HCT116 (cell line): Measurements from ENCODE around the gene LRRC46. TPM values are rescaled to one million over a fixed set of nuclear protein-coding genes. Genes with fewer than 3 reads are reported as not detected.

ENCODE experiments used
- ATAC-seq: fragments of 200-7000 bp; cut with Tn5 transposase; 2 replicates; pipeline ENCODE4 v1.9.1; 2020; ENCODE audit warnings: mild to moderate bottlenecking, moderate library complexity
- BruUV-seq: library from RNA; stranded (reverse); fragments of 400-500 nt; replicated peaks from 2 replicates; lab custom pipeline; 2021; lab: Mats Ljungman, UMichigan
- CTCF ChIA-PET: fragments of 300-600 bp; sonication (Branson Sonifier 250); formaldehyde crosslinking; loops from one replicate; lab custom pipeline; 2021; ENCODE audit warnings: antibody characterized with exemption; lab: Charles Lee
- POLR2A ChIA-PET: fragments of 300-600, 350-600 bp; sonication (Branson Sonifier 250); formaldehyde crosslinking; loops from one replicate; lab custom pipeline; 2021; ENCODE audit warnings: antibody characterized with exemption; lab: Charles Lee
- RAD21 ChIA-PET, 2 experiments: fragments of 300-600 bp; sonication (Branson Sonifier 250); formaldehyde crosslinking; loops; one replicate each; lab custom pipeline; 2023; ENCODE audit warnings: low total read pairs in 2 of 2; ENCODE audit not compliant: uncharacterized antibody in 2 of 2, unreplicated experiment in 2 of 2, low non-redundant PET in 1 of 2; lab: Charles Lee
- DNase-seq: peaks from one replicate; pipeline ENCODE4 v3.0.0-alpha.2; 2010; ENCODE audit warnings: low read depth, low spot score
- H2AFZ ChIP-seq: fragments of 200-600 bp; shearing (Covaris generic), sonication (generic); 2 replicates; pipeline ENCODE4 v1.6.1; 2017; ENCODE audit warnings: low read depth, mixed run types, mixed read lengths, antibody characterized with exemption, low read length; ENCODE audit not compliant: poor library complexity, severe bottlenecking
- H3K27ac ChIP-seq: 2 replicates; pipeline ENCODE4 v1.5.1; 2012; ENCODE audit warnings: low read depth, low read length
- H3K27me3 ChIP-seq: fragments of 200-600 bp; sonication (generic); 2 replicates; pipeline ENCODE4 v1.6.1; 2016; ENCODE audit warnings: mixed run types, low read length, mixed read lengths; ENCODE audit not compliant: insufficient read depth
- H3K36me3 ChIP-seq, 2 experiments: fragments of 200-500 bp in 1 of 2; fragments of 200-600 bp in 1 of 2; sonication (Bioruptor generic) in 1 of 2; sonication (generic) in 1 of 2; 2 replicates each; pipeline versions ENCODE4 v1.5.1 to v1.6.1; 2014 to 2016; ENCODE audit warnings: low read length in 2 of 2, inconsistent platforms in 1 of 2, mixed read lengths in 1 of 2, mixed run types in 1 of 2; ENCODE audit not compliant: insufficient read depth in 2 of 2, control insufficient read depth in 1 of 2
- H3K4me1 ChIP-seq, 2 experiments: fragments of 200-600 bp in 1 of 2; sonication (generic) in 1 of 2; 2 replicates each; pipeline versions ENCODE4 v1.5.1 to v1.6.1; 2012 to 2017; ENCODE audit warnings: low read length in 2 of 2, inconsistent platforms in 1 of 2, mild to moderate bottlenecking in 1 of 2, mixed read lengths in 1 of 2, mixed run types in 1 of 2, moderate library complexity in 1 of 2; ENCODE audit not compliant: insufficient read depth in 2 of 2, control insufficient read depth in 1 of 2
- H3K4me2 ChIP-seq: fragments of 200-600 bp; sonication (generic); 2 replicates; pipeline ENCODE4 v1.6.1; 2017; ENCODE audit warnings: mixed run types, low read length, mixed read lengths
- H3K4me3 ChIP-seq, 2 experiments: fragments of 200-600 bp in 1 of 2; sonication (generic) in 1 of 2; replicated peaks in 1 of 2; 2 replicates each; pipeline ENCODE4 v1.5.1; 2011 to 2016; ENCODE audit warnings: low read length in 2 of 2, control low read depth in 1 of 2, low read depth in 1 of 2, mild to moderate bottlenecking in 1 of 2, mixed read lengths in 1 of 2, mixed run types in 1 of 2
- H3K79me2 ChIP-seq: fragments of 200-600 bp; sonication (generic); 2 replicates; pipeline ENCODE4 v1.6.1; 2017; ENCODE audit warnings: mild to moderate bottlenecking, mixed run types, low read length, moderate library complexity, mixed read lengths; ENCODE audit not compliant: insufficient read depth
- H3K9ac ChIP-seq: fragments of 200-600 bp; sonication (generic); 2 replicates; pipeline ENCODE4 v1.6.1; 2016; ENCODE audit warnings: low read length, mixed read lengths
- H3K9me2 ChIP-seq: fragments of 200-600 bp; sonication (generic), shearing (Covaris generic); 2 replicates; pipeline ENCODE4 v1.6.1; 2017; ENCODE audit warnings: mixed run types, mild to moderate bottlenecking, moderate library complexity; ENCODE audit not compliant: insufficient read depth
- H3K9me3 ChIP-seq, 2 experiments: fragments of 200-500 bp in 1 of 2; fragments of 200-600 bp in 1 of 2; sonication (Bioruptor generic) in 1 of 2; sonication (generic) in 1 of 2; 2 replicates each; pipeline ENCODE4 v1.6.1; 2014 to 2017; ENCODE audit warnings: low read length in 2 of 2, mixed read lengths in 2 of 2, inconsistent platforms in 1 of 2, low read depth in 1 of 2, mild to moderate bottlenecking in 1 of 2, mixed run types in 1 of 2, moderate library complexity in 1 of 2; ENCODE audit not compliant: control insufficient read depth in 1 of 2, insufficient read depth in 1 of 2
- H4K20me1 ChIP-seq: fragments of 200-600 bp; sonication (generic), shearing (Covaris generic); 2 replicates; pipeline ENCODE4 v1.6.1; 2017; ENCODE audit warnings: mixed run types, mild to moderate bottlenecking, moderate library complexity; ENCODE audit not compliant: insufficient read depth
- CBX3 ChIP-seq: IDR thresholded peaks from 2 replicates; pipeline ENCODE4 v1.6.1; 2012; ENCODE audit warnings: low read depth
- CEBPB ChIP-seq: IDR thresholded peaks from 2 replicates; pipeline ENCODE4 v1.6.1; 2012; ENCODE audit warnings: low read depth
- CTCF ChIP-seq, 3 experiments: fragments of 200-600 bp in 1 of 3; sonication (generic) in 1 of 3; IDR thresholded peaks in 2 of 3; conservative IDR thresholded peaks in 1 of 3; 2 replicates each; pipeline ENCODE4 v1.5.1; 2012 to 2017; ENCODE audit warnings: low read depth in 2 of 3, low read length in 2 of 3, antibody characterized with exemption in 1 of 3, borderline replicate concordance in 1 of 3, control low read depth in 1 of 3, mild to moderate bottlenecking in 1 of 3, mixed read lengths in 1 of 3, mixed run types in 1 of 3, moderate library complexity in 1 of 3; ENCODE audit not compliant: insufficient read depth in 1 of 3
- EGR1 ChIP-seq: IDR thresholded peaks from 2 replicates; pipeline ENCODE4 v1.6.1; 2012; ENCODE audit warnings: low read depth
- ELF1 ChIP-seq: IDR thresholded peaks from 2 replicates; pipeline ENCODE4 v1.6.1; 2012; ENCODE audit warnings: low read depth, borderline replicate concordance
- EZH2phosphoT487 ChIP-seq: fragments of 200-600 bp; IDR thresholded peaks from 2 replicates; pipeline ENCODE4 v1.6.1; 2018; ENCODE audit warnings: antibody characterized with exemption, borderline replicate concordance
- MAX ChIP-seq: IDR thresholded peaks from 2 replicates; pipeline ENCODE4 v1.6.1; 2012
- POLR2AphosphoS5 ChIP-seq: IDR thresholded peaks from 2 replicates; pipeline ENCODE4 v1.6.1; 2011; ENCODE audit warnings: mild to moderate bottlenecking, low read depth, low read length, moderate library complexity
- REST ChIP-seq: IDR thresholded peaks from 2 replicates; pipeline ENCODE4 v1.6.1; 2012; ENCODE audit warnings: low read depth
- SIN3A ChIP-seq: IDR thresholded peaks from 2 replicates; pipeline ENCODE4 v1.6.1; 2012; ENCODE audit warnings: low read depth
- SP1 ChIP-seq: IDR thresholded peaks from 2 replicates; pipeline ENCODE4 v1.6.1; 2012; ENCODE audit warnings: low read depth
- SRF ChIP-seq: IDR thresholded peaks from 2 replicates; pipeline ENCODE4 v1.6.1; 2012; ENCODE audit warnings: low read depth
- YY1 ChIP-seq: IDR thresholded peaks from 2 replicates; pipeline ENCODE4 v1.6.1; 2011; ENCODE audit warnings: low read length, low read depth, moderate library complexity, mild to moderate bottlenecking; ENCODE audit not compliant: insufficient replicate concordance; ENCODE audit errors: extremely low read depth
- ZFX ChIP-seq: fragments of 450-650 bp; IDR thresholded peaks from 2 replicates; pipeline ENCODE4 v1.6.1; 2017
- ZNF274 ChIP-seq: fragments of 200-500 bp; sonication (Bioruptor generic); IDR thresholded peaks from 2 replicates; pipeline ENCODE4 v1.6.1; 2014; ENCODE audit warnings: mild to moderate bottlenecking, low read depth, low read length, inconsistent platforms
- intact Hi-C: fragments of 100-400 bp; cut with micrococcal nuclease; formaldehyde crosslinking; loops from 2 replicates; pipeline ENCODE4 v1.10.0; 2022
- total RNA-seq: library from RNA; stranded (reverse); gene quantifications from one replicate; pipeline ENCODE4 v1.2.1, GENCODE V29; 2021; ENCODE audit not compliant: unreplicated experiment

The LRRC46 gene
- total RNA-seq, 1 experiment from 2014 or later = 0.76 TPM

- RAD21 ChIA-PET = no interaction called here
- POLR2A ChIA-PET = no interaction called here
- H3K4me3 ChIP-seq = no peak overlapping the region
- CTCF ChIA-PET = interaction anchor here (0.6 kb wide), 1 partner anchor 57 kb away, joined by 3 read pairs; no protein-coding TSS in a partner anchor
- H3K9ac ChIP-seq = no peak overlapping the region
- H3K9me3 ChIP-seq = no peaks in the 10 kb centered on the region
- DNase-seq = no peak
- no peak overlapping the region for H3K27ac ChIP-seq
- no peak overlapping the region for H3K4me2 ChIP-seq
- H3K9me2 ChIP-seq = no peaks in the 10 kb centered on the region
- H3K36me3 ChIP-seq = peaks cover 11% of the 10 kb centered on the region in 2 experiments; a peak in 2 of 4 replicates
- H3K27me3 ChIP-seq = peaks cover 11% of the 10 kb centered on the region; the same call in 1 of the 2 replicates
- intact Hi-C loops = no loop called here
- BruUV-seq = no TSS peak
- peaks cover 25 to 31% of the 10 kb centered on the region in 2 experiments for H3K4me1 ChIP-seq
- no peaks in the 10 kb centered on the region for H4K20me1 ChIP-seq
- no peak for ATAC-seq
- no peak for TF ChIP-seq POLR2AphosphoS5
- no peak for TF ChIP-seq ELF1
- no peak for TF ChIP-seq CBX3
- TF ChIP-seq EGR1 = no peak
- no peak for TF ChIP-seq MAX
- TF ChIP-seq ZNF274 = no peak
- TF ChIP-seq REST = no peak
- no peak for TF ChIP-seq CEBPB
- TF ChIP-seq CTCF (IDR thresholded peaks at IDR 0.05 in 2 of 3, conservative IDR thresholded peaks at IDR 0.05 in 1 of 3; ENCODE audit: borderline replicate concordance in 1 of 3, insufficient read depth in 1 of 3, low read depth in 2 of 3, low read length in 2 of 3) = no peak
- no peak for TF ChIP-seq SP1
- TF ChIP-seq SRF = no peak
- TF ChIP-seq EZH2phosphoT487 = no peak
- no peak for TF ChIP-seq SIN3A
- no peak for TF ChIP-seq YY1
- no peak for TF ChIP-seq ZFX
- H3K79me2 ChIP-seq = no peaks in the 10 kb centered on the region
- H2AFZ ChIP-seq = no peak overlapping the region
Observed at GRCh38 chr17:47807421-47807820, 24.0 kb upstream of the LRRC46 start.
